ENCODE results near the gene ROBO3. TPM values are rescaled to one million over a fixed set of nuclear protein-coding genes. Genes with fewer than 3 reads are reported as not detected.

ROBO3 gene
- total RNA-seq, 2 donors from 2014 or later = 16.0 to 20.0 TPM

GRCh38 chr11:124884869-124885479 lies 19.7 kb downstream of the ROBO3 start:
- no peak for DNase-seq (ENCODE audit: low spot score)
- intact Hi-C loops (cut with DNase I) = loop anchor here in 1 of 2 donors (10.0 kb wide), 1 partner anchor 1380 kb away; the partner anchor contains the start of genes FOXRED1 and SRPRA

GRCh38 chr11:124886476-124886875 lies 21.2 kb downstream of the ROBO3 start:
- intact Hi-C loops (cut with DNase I) = loop anchor here in 1 of 2 donors (10.0 kb wide), 1 partner anchor 1378 kb away; the partner anchor contains the start of genes FOXRED1 and SRPRA
- no peak for DNase-seq (ENCODE audit: low spot score)

- intact Hi-C loops (cut with DNase I) = loop anchor here in 1 of 2 donors (10.0 kb wide), 1 partner anchor 1378 kb away; the partner anchor contains the start of genes FOXRED1 and SRPRA
- DNase-seq (ENCODE audit: low spot score) = no peak
Measured at GRCh38 chr11:124886978-124887666, 21.9 kb downstream of the ROBO3 start.

GRCh38 chr11:124887667-124888013 lies 22.4 kb downstream of the ROBO3 start:
- intact Hi-C loops (cut with DNase I) = loop anchor here in 1 of 2 donors (10.0 kb wide), 1 partner anchor 1377 kb away; the partner anchor contains the start of genes FOXRED1 and SRPRA
- no peak for DNase-seq (ENCODE audit: low spot score)

- intact Hi-C loops (cut with DNase I) = loop anchor here in 1 of 2 donors (10.0 kb wide), 1 partner anchor 1375 kb away; the partner anchor contains the start of genes FOXRED1 and SRPRA
- no peak for DNase-seq (ENCODE audit: low spot score)
Measured at GRCh38 chr11:124889191-124890091, 24.2 kb downstream of the ROBO3 start.

- intact Hi-C loops (cut with DNase I) = no loop called here
- no peak for DNase-seq (ENCODE audit: low spot score)
Measured at GRCh38 chr11:124890151-124890550, 24.9 kb downstream of the ROBO3 start.

- intact Hi-C loops (cut with DNase I) = no loop called here
Measured at GRCh38 chr11:124890683-124891372, 25.6 kb downstream of the ROBO3 start.

GRCh38 chr11:124891373-124891861 lies 26.2 kb downstream of the ROBO3 start:
- peak; percentile 83 for DNase-seq (ENCODE audit: low spot score)
- intact Hi-C loops (cut with DNase I) = no loop called here

More at GRCh38 chr11:124890683-124891372, 25.6 kb downstream of the ROBO3 start:
- no peak for DNase-seq (ENCODE audit: low spot score)

- intact Hi-C loops (cut with DNase I) = no loop called here
- no peak for DNase-seq (ENCODE audit: low spot score)
Measured at GRCh38 chr11:124892146-124892545, 26.9 kb downstream of the ROBO3 start.

GRCh38 chr11:124892750-124893454 lies 27.7 kb downstream of the ROBO3 start:
- DNase-seq (ENCODE audit: low spot score) = no peak
- intact Hi-C loops (cut with DNase I) = no loop called here

- intact Hi-C loops (cut with DNase I) = no loop called here
- DNase-seq (ENCODE audit: low spot score) = no peak
Measured at GRCh38 chr11:124893781-124894401, 28.7 kb downstream of the ROBO3 start.

GRCh38 chr11:124894606-124895430 lies 29.6 kb downstream of the ROBO3 start:
- DNase-seq (ENCODE audit: low spot score) = no peak
- intact Hi-C loops (cut with DNase I) = no loop called here

- DNase-seq (ENCODE audit: low spot score) = no peak
- intact Hi-C loops (cut with DNase I) = no loop called here
Measured at GRCh38 chr11:124895471-124895971, 30.3 kb downstream of the ROBO3 start.

GRCh38 chr11:124896071-124896750 lies 31.0 kb downstream of the ROBO3 start:
- no peak for DNase-seq (ENCODE audit: low spot score)
- intact Hi-C loops (cut with DNase I) = no loop called here

- DNase-seq (ENCODE audit: low spot score) = no peak
Measured at GRCh38 chr11:124896821-124897391, 31.7 kb downstream of the ROBO3 start.

More at GRCh38 chr11:124896821-124897391, 31.7 kb downstream of the ROBO3 start:
- intact Hi-C loops (cut with DNase I) = no loop called here
